Measurements from ENCODE around the gene SHROOM4. TPM values are rescaled to one million over a fixed set of nuclear protein-coding genes. Genes with fewer than 3 reads are reported as not detected.

SHROOM4 gene
- total RNA-seq, 2 donors from 2014 or later = not detected

DNA sequence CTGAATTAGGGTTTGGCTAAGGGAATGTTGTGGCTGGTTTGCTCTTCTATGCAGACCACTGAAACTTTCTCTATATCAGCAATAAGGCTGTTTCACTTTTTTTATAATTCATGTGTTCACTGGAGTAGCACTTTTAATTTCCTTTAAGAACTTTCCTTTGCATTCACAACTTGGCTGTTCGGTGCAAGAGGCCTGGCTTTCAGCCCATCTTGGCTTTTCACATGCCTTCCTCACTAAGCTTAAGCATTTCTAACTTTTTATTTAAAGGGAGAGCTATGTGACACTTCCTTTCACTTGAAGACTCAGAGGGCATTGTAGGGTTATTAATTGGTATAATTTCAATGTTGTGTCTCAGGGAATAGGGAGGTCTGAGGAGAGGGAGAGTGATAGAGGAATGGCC, 142.3 kb downstream of the SHROOM4 start:
- Mint-ChIP-seq H3K4me1 (ENCODE audit: low read depth) (no peaks in the 10 kb centered on the region), H3K4me3 (no peak overlapping the region), H3K36me3 (ENCODE audit: insufficient read depth in 2 of 2) (no peaks in the 10 kb centered on the region), H3K9me3 (no peaks in the 10 kb centered on the region), H3K27me3 (ENCODE audit: low read depth) (peaks cover 64% of the 10 kb centered on the region), H3K27ac (no peak overlapping the region)
- DNase-seq = no peak
- no peak for ATAC-seq (replicated peaks in 1 of 2)

DNA sequence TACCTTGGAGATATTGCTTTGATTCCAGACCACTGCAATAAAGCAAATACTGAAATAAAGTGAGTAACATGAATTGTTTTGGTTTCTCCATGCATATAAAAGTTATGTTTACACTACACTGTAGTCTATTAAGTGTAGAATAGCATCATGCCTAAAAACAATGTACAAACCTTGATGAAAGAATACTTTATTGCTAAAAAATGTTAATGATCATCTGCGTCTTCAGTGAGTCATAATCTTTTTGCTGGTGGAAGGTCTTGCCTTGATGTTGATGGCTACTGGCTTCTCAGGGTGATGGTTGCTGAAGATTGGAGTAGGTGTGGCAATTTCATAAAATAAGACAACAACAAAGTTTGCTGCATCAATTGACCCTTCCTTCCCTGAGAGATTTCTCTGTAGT, 145.1 kb downstream of the SHROOM4 start:
- no peak for ATAC-seq (replicated peaks in 1 of 2)
- Mint-ChIP-seq H3K27me3 (ENCODE audit: low read depth) (peaks cover 70% of the 10 kb centered on the region), H3K27ac (no peak overlapping the region), H3K4me3 (no peak overlapping the region), H3K4me1 (ENCODE audit: low read depth) (no peaks in the 10 kb centered on the region), H3K9me3 (no peaks in the 10 kb centered on the region), H3K36me3 (ENCODE audit: insufficient read depth in 2 of 2) (no peaks in the 10 kb centered on the region)
- DNase-seq = no peak

DNA sequence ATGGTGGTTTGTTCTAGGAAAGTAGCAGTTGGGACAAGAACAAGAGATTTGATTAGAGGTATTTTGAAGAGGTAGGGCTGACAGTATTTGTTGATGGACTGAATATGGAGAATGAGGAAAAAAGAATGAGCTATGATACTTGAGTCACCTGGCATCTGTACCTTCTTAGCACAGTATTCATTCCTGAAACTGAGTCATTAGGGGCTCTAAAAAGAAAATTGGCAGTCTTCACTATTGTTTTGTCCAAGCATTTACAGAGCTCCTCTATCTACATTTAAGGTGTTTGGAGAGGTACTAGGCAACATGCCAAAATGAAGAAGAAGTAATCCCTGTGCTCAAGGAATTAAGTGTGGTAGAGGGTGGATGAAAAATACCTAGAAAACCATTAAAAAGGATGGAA, 165.8 kb downstream of the SHROOM4 start:
- DNase-seq (no peak), ATAC-seq (replicated peaks in 1 of 2) (no peak)
- H3K4me1 Mint-ChIP-seq (ENCODE audit: low read depth) = no peaks in the 10 kb centered on the region
- H3K27me3 Mint-ChIP-seq (ENCODE audit: low read depth) = peaks cover 8% of the 10 kb centered on the region
- no peak overlapping the region for H3K4me3 Mint-ChIP-seq
- H3K27ac Mint-ChIP-seq = no peak overlapping the region
- no peaks in the 10 kb centered on the region for H3K9me3 Mint-ChIP-seq
- H3K36me3 Mint-ChIP-seq (ENCODE audit: insufficient read depth in 2 of 2) = no peaks in the 10 kb centered on the region

DNA sequence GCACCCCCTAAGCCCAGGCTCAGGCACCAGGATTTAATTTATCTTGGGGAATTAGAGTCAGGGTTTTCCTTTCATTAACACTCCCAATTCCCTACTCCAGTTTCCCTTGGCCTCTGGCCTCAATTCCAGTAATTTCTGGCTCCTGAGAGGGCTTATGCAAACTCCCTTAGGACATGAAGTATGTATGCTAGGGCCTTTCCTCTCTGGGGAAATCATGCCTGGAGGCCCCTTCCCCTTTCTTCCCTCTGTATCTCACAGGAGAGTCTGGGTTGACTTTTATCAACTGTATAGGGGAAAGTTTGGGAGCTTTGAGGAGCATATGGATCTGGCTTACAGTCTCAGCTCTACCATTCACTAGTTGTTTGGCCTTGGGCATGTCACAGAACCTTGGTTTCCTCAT, 169.5 kb downstream of the SHROOM4 start:
- H3K27ac Mint-ChIP-seq = no peak overlapping the region
- no peaks in the 10 kb centered on the region for H3K4me1 Mint-ChIP-seq (ENCODE audit: low read depth)
- H3K9me3 Mint-ChIP-seq = no peaks in the 10 kb centered on the region
- DNase-seq = no peak
- ATAC-seq (replicated peaks in 1 of 2) = no peak
- H3K27me3 Mint-ChIP-seq (ENCODE audit: low read depth) = peaks cover 7% of the 10 kb centered on the region
- H3K4me3 Mint-ChIP-seq = no peak overlapping the region
- no peaks in the 10 kb centered on the region for H3K36me3 Mint-ChIP-seq (ENCODE audit: insufficient read depth in 2 of 2)

DNA sequence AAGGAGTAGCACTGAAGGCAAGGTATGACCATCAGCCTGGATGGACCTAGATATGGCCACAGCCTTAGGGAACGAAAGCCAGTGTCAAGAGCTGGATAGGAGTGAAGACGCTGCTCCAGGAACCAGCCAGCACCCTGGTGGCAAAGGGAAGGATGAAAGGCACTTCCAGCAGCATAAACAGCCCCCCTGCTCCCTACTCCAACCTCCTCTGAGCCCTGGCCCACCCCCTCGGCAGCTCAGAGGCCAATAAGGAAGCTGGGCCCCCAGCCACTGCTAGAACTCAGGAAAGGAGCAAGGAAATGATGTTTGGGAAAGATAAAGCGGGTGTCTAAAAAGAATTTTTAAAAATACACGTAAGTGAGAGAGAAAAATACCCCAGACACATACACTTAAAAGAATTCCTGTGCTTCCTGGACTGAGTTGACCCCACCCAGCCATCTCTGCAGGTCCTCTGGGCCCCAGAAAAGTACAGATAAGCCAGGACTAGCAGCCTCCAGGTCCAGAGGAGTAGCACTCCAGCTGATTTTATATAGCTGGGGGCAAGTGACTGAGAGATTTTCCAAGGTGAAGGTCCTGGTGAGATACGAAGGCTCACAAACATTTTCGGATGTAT, 170.4 kb downstream of the SHROOM4 start:
- Mint-ChIP-seq H3K4me3 (no peak overlapping the region), H3K9me3 (no peaks in the 10 kb centered on the region), H3K27ac (no peak overlapping the region), H3K36me3 (ENCODE audit: insufficient read depth in 2 of 2) (no peaks in the 10 kb centered on the region), H3K27me3 (ENCODE audit: low read depth) (peaks cover 16% of the 10 kb centered on the region), H3K4me1 (ENCODE audit: low read depth) (no peaks in the 10 kb centered on the region)
- DNase-seq = no peak
- ATAC-seq (replicated peaks in 1 of 2) = no peak

DNA sequence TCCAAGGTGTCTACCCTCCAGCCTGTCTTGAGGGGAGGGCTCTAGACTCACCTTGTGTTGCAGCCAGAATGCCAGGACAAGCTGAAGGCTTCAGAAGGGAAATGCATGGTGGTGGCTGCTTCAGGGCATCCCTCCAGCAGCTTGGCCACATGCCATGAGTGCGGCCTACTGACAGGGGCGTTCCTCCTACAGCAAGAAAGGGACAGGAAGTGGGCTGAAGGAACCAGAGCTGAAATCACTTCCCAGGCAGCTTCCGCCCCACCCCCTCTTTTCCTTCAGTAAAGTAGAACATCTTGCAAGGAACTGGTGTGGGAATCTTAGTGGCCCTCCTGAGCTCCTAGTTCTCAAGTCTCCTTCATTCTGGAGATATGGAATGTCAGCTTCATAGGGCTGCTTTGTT, 175.9 kb downstream of the SHROOM4 start:
- no peaks in the 10 kb centered on the region for H3K36me3 Mint-ChIP-seq (ENCODE audit: insufficient read depth in 2 of 2)
- DNase-seq (peak in 1 of 2 donors; percentile 0), ATAC-seq (replicated peaks in 1 of 2) (no peak)
- H3K4me3 Mint-ChIP-seq = no peak overlapping the region
- no peaks in the 10 kb centered on the region for H3K4me1 Mint-ChIP-seq (ENCODE audit: low read depth)
- H3K27me3 Mint-ChIP-seq (ENCODE audit: low read depth) = peaks cover 23% of the 10 kb centered on the region
- H3K27ac Mint-ChIP-seq = no peak overlapping the region
- H3K9me3 Mint-ChIP-seq = no peaks in the 10 kb centered on the region

DNA sequence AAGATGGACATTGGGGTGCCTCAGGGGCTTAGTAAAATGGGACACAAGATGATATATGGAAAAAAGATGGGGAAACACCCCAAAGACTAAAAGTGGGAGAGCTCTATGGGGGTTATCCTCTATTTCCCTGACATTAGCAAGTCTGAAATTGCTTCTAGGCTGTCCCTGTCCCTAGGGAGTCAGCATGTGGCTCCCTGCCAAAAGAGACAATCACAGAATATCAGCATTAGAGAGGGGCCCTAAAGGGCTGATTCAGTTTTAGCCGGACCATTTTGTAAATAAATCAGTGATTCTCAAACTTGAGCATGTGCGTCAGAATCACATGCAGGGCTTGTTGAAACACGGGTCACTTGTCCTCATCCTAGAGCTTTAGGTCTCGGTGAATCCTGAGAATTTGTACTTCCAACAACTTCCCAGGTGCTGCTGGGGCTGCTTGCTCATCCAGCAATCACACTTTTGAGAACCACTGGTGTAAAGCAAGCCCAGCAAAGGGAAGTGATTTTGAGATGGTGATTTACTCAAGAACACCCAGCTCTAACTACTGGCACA, 178.1 kb downstream of the SHROOM4 start:
- no peak for ATAC-seq (replicated peaks in 1 of 2)
- H3K27me3 Mint-ChIP-seq (ENCODE audit: low read depth) = peaks cover 36% of the 10 kb centered on the region
- no peaks in the 10 kb centered on the region for H3K36me3 Mint-ChIP-seq (ENCODE audit: insufficient read depth in 2 of 2)
- no peak for DNase-seq
- no peak overlapping the region for H3K27ac Mint-ChIP-seq
- H3K4me1 Mint-ChIP-seq (ENCODE audit: low read depth) = no peaks in the 10 kb centered on the region
- H3K4me3 Mint-ChIP-seq = no peak overlapping the region
- no peaks in the 10 kb centered on the region for H3K9me3 Mint-ChIP-seq

DNA sequence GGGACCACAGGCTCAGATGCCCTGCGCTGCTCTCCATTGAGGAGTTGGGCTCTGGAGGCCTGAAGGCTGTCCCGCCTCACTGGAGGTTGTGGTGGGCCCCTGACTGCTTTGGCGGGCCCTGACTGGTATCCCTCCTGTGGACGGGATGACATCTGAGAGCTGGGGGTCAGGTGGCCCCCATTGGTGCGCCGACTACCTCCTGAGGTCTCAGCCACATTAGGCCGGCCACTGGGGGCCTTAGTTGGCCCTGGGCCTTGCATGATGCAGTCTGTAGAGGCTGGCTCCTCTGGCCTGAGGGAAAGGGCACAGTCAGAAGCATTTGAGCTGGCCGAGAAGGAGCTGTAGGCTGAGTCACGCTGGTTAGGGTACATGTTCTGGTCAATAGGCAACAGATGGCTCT, 178.8 kb downstream of the SHROOM4 start:
- H3K9me3 Mint-ChIP-seq = no peaks in the 10 kb centered on the region
- peaks cover 39% of the 10 kb centered on the region for H3K27me3 Mint-ChIP-seq (ENCODE audit: low read depth)
- ATAC-seq (replicated peaks in 1 of 2) = no peak
- no peak for DNase-seq
- H3K4me1 Mint-ChIP-seq (ENCODE audit: low read depth) = no peaks in the 10 kb centered on the region
- H3K27ac Mint-ChIP-seq = no peak overlapping the region
- H3K4me3 Mint-ChIP-seq = no peak overlapping the region
- no peaks in the 10 kb centered on the region for H3K36me3 Mint-ChIP-seq (ENCODE audit: insufficient read depth in 2 of 2)

DNA sequence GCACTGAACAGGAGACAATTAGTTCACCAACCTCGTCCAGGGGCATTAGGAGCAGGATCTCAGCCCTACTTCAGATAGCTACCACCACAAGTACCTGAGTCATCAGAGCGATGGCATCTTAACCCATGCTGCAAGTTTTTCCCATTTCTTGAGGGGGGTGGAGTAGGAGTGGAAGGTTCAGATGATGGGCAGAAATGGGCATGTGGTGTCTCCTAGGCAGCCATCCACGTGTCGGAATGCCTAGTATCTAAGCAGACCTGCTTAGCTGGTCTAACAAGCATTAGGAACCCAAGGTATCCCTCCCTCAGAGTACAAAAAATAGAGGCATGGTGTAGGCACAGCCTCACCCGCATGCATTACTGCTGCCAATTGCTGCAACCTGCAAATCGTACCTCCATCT, 184.2 kb downstream of the SHROOM4 start:
- no peak overlapping the region for H3K27ac Mint-ChIP-seq
- DNase-seq (no peak), ATAC-seq (replicated peaks in 1 of 2) (no peak)
- H3K27me3 Mint-ChIP-seq (ENCODE audit: low read depth) = peaks cover 60% of the 10 kb centered on the region
- H3K4me3 Mint-ChIP-seq = no peak overlapping the region
- no peaks in the 10 kb centered on the region for H3K9me3 Mint-ChIP-seq
- no peaks in the 10 kb centered on the region for H3K4me1 Mint-ChIP-seq (ENCODE audit: low read depth)
- no peaks in the 10 kb centered on the region for H3K36me3 Mint-ChIP-seq (ENCODE audit: insufficient read depth in 2 of 2)

DNA sequence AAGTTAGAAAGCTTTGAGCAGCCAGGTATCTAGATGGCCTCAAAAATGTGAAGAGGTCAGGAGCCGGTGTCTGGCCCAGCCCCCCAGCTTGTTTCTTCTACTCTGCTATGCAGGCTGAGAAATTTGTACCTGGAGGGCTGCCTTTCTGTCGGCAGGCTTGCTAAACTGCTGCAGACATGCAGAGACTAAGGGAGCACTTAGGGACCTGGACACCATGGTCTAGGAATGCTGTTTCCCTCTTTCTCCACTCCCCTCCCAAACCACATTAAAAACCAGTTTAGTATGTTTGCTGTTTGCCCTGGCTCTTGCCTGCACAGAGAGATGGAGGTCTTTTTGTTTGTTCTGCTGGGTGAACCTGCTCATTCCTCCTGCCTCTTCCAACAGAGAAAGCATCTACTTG, 186.3 kb downstream of the SHROOM4 start:
- Mint-ChIP-seq H3K27me3 (ENCODE audit: low read depth) (peaks cover 66% of the 10 kb centered on the region), H3K4me3 (no peak overlapping the region), H3K4me1 (ENCODE audit: low read depth) (peaks cover 3% of the 10 kb centered on the region), H3K36me3 (ENCODE audit: insufficient read depth in 2 of 2) (no peaks in the 10 kb centered on the region), H3K27ac (no peak overlapping the region), H3K9me3 (no peaks in the 10 kb centered on the region)
- DNase-seq (no peak), ATAC-seq (replicated peaks in 1 of 2) (no peak)

DNA sequence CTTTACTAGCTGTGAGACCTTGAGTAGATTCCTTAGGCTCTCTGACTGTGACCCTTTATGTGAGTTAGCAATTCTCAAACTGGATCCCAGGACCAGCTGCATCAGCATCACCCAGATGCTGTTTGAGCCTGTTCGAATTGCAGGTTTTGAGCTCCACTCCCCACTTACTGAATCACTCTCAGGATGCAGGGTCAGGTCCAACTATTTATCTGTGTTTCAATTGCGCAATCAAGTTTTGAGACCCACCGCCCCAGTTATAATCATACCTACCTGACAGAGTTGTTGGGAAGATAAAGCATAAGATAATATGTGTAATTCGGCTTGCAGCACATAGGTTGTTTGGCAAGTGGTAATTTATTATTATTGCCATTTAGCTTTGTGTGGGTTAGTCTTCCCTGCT, 187.6 kb downstream of the SHROOM4 start:
- Mint-ChIP-seq H3K36me3 (ENCODE audit: insufficient read depth in 2 of 2) (no peaks in the 10 kb centered on the region), H3K27ac (no peak overlapping the region), H3K9me3 (no peaks in the 10 kb centered on the region), H3K27me3 (ENCODE audit: low read depth) (peaks cover 68% of the 10 kb centered on the region), H3K4me1 (ENCODE audit: low read depth) (peaks cover 6% of the 10 kb centered on the region), H3K4me3 (no peak overlapping the region)
- ATAC-seq (replicated peaks in 1 of 2) = no peak
- no peak for DNase-seq

DNA sequence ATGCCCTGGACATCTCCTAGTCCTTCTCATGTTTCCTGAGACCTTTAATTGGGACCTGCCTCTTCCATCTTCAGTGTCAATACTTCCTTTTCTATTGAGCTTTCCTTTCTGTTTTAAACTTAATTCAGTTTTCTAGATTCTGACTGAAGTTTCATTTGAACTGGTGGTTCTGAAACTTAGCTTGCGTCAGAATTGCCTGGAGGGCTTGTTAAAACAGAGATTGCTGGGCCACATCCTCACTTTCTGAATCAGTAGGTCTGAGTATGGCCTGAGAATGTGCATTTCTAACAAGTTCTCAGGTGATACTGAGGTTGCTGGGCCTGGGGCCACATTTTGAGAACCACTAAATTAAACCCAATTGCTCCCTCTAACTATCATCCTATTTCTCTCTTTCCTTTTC, 191.2 kb downstream of the SHROOM4 start:
- Mint-ChIP-seq H3K4me1 (ENCODE audit: low read depth) (peaks cover 6% of the 10 kb centered on the region), H3K27me3 (ENCODE audit: low read depth) (peaks cover 42% of the 10 kb centered on the region), H3K9me3 (no peaks in the 10 kb centered on the region), H3K4me3 (peak overlapping the region in 1 of 2 donors; percentile 72), H3K27ac (peak overlapping the region; percentile 79), H3K36me3 (ENCODE audit: insufficient read depth in 2 of 2) (no peaks in the 10 kb centered on the region)
- DNase-seq (peak; percentile 3 to 12), ATAC-seq (replicated peaks in 1 of 2) (peak; percentile 43 to 72)

DNA sequence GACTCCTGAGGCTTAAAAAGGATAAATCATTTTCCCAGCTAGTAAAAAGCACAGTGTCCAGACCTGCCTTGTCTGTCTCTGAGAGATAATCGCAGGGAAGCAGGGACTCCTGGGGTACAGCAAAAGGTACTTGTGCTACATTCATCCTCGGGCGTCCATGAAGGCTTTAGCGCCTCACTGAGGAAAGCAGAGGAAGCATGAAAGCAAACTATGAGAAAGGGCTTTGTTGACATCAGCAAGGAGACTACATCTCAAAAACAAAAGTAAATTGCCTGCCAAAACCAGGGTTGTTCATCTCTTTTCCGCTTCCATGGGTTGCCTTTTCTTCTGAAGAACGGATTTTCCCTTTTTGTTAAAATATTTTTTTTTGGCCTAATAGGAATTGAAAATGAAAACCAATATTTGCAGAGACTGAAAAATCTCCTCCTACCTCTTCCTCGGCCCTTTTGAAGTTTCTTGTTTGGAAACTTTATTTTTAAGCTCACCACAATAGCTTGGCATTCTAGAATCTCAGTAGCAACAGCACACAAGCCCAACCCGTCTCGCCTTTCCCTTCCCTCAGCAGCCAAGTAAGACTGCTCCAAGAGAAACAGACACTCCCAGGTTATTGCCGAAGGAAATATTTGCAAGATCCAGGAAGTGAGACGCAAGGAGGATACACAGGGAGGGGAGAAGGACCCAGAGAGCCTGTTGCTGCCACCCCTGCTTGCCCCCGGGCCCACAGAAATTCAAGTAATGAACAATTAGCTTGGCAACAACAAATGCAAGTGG, 195.0 kb downstream of the SHROOM4 start:
- ATAC-seq (replicated peaks in 1 of 2) (no peak), DNase-seq (no peak)
- peaks cover 6% of the 10 kb centered on the region for H3K4me1 Mint-ChIP-seq (ENCODE audit: low read depth)
- H3K9me3 Mint-ChIP-seq = no peaks in the 10 kb centered on the region
- H3K27ac Mint-ChIP-seq = no peak overlapping the region
- no peaks in the 10 kb centered on the region for H3K36me3 Mint-ChIP-seq (ENCODE audit: insufficient read depth in 2 of 2)
- peaks cover 43% of the 10 kb centered on the region for H3K27me3 Mint-ChIP-seq (ENCODE audit: low read depth)
- H3K4me3 Mint-ChIP-seq = no peak overlapping the region

DNA sequence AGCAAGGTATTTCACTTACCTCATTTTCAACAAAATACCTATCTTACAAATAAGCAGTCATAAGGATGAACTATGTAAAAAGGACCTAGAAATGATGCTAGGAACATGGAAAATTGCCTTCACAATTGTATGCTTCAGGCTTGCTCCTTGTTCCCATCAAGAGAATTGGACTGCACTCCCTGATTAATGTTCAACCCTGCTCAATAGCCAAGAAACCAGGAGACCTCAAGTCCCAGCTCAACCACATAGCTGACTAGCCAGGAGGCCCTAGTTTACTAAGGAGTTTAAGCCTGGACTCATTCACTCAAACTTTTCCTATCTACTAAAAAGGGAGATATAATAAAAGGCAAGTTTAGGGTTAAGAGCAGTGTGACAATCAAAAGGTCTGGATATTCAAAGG, 196.8 kb downstream of the SHROOM4 start:
- Mint-ChIP-seq H3K27me3 (ENCODE audit: low read depth) (peaks cover 31% of the 10 kb centered on the region), H3K4me1 (ENCODE audit: low read depth) (no peaks in the 10 kb centered on the region), H3K4me3 (no peak overlapping the region), H3K36me3 (ENCODE audit: insufficient read depth in 2 of 2) (no peaks in the 10 kb centered on the region), H3K27ac (no peak overlapping the region), H3K9me3 (no peaks in the 10 kb centered on the region)
- DNase-seq = no peak
- no peak for ATAC-seq (replicated peaks in 1 of 2)
